Raji (cell line): ENCODE data around the gene BNIP3.

Experiments
- POLR2A ChIP-seq: IDR thresholded peaks from 2 replicates; pipeline ENCODE4 v1.6.1; 2011; ENCODE audit warnings: low read depth, low read length, control low read depth; ENCODE audit not compliant: insufficient read depth

Gene BNIP3

GRCh38 chr10:131933696-131934086 is 48.0 kb downstream of the BNIP3 start:
- no peak for TF ChIP-seq POLR2A

GRCh38 chr10:131933016-131933695 is 48.6 kb downstream of the BNIP3 start:
- no peak for TF ChIP-seq POLR2A

DNA sequence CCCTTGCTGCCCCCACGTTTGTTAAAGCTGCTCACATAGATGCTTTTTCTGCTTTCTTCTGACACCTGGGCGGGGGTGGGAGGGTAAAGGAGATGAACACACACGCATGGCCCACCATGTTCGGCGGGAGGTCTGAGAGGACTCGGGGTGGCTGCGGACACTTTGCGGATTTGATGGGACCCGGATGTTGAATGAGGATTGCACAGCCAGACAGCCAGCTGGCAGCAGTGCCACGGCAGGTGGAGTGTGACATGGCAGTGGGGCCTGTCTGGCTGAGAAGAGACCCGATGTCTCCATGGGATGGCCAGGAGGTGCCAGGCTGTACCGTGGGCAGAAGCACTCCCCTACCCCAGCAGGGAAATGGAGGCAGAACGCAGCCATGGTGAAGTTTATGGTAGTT is 49.7 kb downstream of the BNIP3 start:
- TF ChIP-seq POLR2A, result no peak

DNA sequence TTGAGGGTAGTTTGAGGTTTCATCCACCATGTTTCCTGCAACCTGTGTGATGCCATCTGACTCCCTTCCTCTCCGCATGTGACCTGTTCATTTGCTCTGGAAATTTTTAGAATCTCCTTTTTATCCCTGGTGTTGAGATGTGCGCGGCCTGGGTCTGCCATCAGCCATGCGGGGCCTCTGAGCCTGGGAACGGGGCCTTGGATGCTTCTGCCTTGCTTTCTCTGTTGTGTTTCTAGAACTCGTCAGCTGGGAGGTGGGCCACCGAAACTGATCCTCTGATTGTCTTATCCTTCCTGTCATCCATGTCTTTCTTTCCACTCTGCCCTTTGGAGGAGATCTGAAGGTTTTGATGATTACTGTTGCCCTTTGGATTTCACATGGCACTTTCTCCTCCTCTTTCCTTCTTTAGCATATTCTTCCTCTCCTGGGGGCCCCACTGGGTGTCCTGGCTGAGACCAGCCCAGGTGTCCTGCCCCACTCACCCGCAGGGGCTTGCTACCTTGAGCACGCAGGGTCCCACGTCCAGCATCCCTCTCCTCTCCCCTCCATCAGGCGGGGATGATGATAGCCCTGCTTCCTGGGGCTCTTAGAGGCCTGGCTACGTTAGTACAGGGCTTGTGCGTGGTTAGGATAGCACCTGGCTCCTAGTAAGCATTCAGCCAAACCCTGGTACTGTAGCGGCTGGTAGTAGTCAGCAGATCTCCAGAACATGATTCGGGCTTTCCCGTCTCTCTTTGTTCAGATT is 51.0 kb downstream of the BNIP3 start:
- no peak for TF ChIP-seq POLR2A

GRCh38 chr10:131930150-131930549 is 51.6 kb downstream of the BNIP3 start:
- TF ChIP-seq POLR2A, result no peak

DNA sequence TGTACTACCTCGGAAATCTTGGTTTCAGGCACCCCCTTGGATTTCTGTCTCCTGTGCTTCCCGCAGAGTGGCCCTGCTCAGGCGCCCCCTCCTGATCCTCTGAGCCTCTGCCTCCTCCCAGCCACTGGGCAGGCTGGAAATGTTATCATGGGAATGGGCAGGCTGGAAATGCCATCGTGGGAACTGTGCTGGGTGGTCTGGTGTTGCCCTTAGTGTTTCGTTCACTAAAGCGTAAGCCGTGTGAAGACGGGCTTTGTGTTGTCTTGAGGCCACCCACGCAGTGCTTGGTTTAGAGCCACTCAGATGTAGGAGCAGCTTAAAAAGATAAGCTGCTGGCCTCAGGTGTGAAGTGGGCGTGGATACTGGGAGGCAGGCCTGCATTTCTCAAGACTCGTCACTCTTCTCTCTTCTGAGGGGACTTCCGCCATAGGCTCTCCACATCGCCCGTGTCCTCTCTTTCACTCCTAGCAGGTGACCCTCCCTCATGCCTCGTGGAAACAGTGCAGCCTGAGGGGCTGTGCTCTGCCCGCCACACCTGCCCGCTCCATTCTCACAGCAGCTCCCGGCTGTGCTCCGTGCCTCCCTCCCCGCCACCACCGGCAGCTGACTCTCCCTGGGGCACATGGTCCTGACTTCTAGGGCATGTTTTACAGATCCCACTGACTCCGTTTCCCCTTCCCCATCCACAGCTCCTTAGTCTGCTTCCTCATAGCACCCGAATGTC is 52.4 kb downstream of the BNIP3 start:
- TF ChIP-seq POLR2A, result no peak

DNA sequence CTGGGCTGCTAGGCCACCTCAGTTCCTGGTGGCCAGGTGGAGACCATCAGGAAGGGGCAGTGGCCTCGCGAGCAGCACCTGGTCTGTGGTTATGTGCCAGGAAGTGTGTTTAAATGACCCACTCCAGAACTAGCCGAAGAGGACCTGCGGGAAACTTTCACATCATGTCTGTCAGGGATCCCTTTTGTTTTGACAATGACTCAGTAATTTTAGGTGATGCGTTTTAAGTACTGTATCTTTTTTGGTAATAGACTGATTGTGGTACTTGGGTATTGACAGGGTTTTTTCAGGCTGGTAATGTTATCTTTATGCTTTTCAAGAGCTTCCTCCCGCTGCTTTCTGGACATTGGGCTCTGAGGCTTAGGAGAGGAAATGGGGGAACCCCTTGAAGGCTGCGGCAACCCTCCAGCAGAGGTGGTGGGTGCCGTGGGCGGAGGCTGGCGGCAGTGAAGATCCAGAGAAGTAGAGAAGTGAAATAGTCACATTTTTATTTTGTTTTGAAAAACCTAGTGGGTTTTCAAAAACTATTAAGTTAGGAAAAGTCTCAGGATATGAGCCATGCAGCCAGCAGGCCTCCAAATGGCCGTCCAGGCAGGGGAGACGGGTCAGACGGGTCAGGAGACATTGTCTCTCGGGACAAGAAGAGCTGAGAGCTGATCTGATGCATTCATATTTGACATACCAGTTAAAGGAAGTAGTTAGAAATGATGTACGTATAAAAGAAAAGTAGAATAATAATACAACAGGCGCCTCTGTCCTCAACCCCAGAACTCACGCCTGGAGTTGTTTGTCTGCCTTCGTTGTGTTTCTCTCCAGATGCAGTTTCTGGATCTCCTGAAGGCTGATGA is 53.3 kb downstream of the BNIP3 start:
- TF ChIP-seq POLR2A, result no peak

DNA sequence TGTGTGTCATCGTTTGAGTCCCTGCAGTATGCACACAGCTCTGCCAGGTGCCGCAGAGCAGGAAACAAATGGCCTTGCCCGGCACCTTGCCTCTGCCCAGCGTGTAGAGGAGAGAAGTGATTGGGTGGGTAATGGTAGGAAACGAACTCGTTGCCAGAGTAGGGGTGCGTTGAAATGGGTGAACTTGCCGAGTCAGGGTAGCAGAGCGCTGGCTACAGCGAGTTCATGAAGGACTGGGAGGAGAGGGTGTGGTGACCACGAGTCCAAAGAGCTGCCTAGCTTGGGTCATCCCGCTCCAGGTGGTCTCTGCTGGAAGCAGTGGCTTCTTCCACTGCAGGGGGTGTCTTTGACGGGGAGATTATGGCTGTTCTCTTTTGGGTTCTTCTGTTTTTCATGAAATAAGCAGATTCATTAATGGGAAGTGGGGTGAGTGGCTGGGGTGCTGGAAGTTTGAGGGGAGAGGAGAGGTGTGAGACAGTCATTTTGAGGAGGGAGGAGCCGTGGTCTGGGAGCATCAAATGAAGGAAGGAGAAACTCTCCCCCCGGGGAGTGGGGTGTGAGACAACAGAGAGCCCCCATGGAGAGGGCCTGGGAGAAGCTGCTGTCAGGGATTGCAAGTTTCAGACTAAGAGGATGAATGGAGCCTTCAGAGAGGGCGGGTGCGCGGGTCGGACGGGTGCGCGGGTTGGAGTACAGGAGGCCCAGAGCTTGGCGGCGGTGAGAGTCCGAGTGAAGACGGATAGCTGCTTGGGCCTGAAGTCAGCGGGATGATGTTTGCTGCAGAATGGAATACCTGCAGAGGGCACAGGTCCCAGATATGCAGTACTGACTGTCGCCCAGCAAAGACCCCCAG is 54.8 kb downstream of the BNIP3 start:
- no peak for TF ChIP-seq POLR2A

- TF ChIP-seq POLR2A, result no peak
Measured at GRCh38 chr10:131926253-131926652, 55.5 kb downstream of the BNIP3 start.

- TF ChIP-seq POLR2A, result no peak
Measured at GRCh38 chr10:131925716-131926115, 56.0 kb downstream of the BNIP3 start.

- TF ChIP-seq POLR2A, result no peak
Measured at GRCh38 chr10:131925011-131925649, 56.6 kb downstream of the BNIP3 start.

- no peak for TF ChIP-seq POLR2A
Measured at GRCh38 chr10:131923038-131923756, 58.5 kb downstream of the BNIP3 start.

DNA sequence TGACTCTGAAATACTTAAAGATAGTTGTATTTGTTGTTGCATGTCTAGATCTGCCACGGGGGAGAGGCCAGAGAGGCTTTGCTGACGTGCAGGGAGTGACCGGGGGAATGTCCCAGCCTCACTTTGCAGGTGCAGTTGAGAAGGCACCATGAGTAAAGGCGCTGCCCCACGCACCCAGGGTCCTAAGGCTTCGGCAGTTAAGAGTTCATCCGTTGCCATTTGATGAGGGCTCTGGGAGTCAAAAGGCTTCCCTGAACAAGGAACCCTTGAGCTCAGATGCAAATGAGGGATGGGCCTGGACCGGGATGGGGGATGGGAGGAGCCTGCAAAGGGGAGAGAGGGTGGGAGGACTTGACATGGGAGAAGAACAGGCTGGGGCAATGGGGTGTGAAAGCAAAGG is 60.5 kb downstream of the BNIP3 start:
- no peak for TF ChIP-seq POLR2A
